Activated CD4-positive, alpha-beta T cell treated with anti-CD3 and anti-CD28 coated beads, Interleukin-2, amount 50 U/mL, for 1 hour (primary cell): Measurements from ENCODE around the gene PSMC3IP.
A peak's percentile ranks its signal among the peaks of the same experiment; 100 is the strongest.
"Not testable (repeated sequence)": the region's sequence is repeated elsewhere in the genome, so short reads cannot be mapped to it uniquely, and the experiment has no call there.

Source experiments
- DNase-seq: peaks from one replicate; pipeline ENCODE4 v3.0.0-alpha.2; 2020

The PSMC3IP gene

GRCh38 chr17:42559075-42559474 is 18.5 kb downstream of the PSMC3IP start:
- DNase-seq = no peak

DNA sequence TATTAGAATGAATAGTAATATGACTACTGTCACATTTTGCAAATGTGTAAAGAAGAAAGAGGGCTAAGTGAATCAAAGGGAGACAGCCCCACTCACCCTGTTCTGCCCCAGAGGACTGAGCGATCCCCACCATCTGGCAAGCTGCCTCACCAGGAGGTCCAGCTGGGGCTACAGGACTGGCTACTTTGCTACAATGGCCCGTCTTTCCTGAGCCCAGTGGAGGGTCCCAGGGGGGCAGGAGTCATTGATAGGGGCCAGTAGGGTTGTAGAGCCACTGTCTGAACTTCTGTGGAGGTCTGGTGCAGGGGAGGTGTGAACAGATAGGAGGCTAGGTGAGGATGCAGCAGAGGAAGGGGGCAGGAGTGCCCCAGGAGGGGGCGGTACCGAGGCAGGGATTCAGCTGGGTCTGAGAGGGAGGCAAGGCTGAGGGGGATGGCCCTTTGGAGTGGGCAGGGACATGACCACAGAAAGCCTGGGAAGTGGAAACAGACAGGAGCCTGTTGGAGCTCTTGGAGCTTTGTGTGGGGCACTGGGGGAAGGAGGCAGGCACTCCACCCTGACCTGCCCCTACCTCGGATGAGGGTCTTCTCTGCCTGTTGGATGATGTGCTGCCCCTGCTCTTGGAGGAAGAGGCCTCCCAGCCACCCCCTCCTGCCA is 21.4 kb downstream of the PSMC3IP start:
- DNase-seq = not testable (repeated sequence)

DNA sequence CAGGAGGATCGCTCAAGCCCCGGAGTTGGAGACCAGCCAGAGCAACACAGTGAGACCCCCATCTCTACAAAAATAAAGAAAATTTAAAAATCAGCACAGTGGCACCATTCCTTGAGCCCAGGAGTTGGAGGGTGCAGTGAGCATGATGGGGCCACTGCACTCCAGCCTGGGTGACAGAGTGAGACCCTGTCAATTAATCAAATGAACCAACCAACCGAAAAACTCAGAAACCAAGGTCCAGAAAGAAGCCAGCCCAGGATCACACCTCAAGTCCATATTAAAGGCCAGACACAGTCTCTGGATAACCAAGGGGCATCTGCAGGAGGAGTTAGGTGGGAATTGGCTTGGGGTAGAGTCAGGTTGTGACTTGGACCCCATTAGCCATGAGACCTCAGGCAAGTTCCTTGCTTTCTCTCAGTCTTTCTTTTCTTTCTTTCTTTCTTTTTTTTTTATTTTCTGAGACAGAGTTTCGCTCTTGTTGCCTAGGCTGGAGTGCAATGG is 22.4 kb downstream of the PSMC3IP start:
- no peak for DNase-seq

- DNase-seq = peak; percentile 59
These were observed 23.0 kb downstream of the PSMC3IP start for GRCh38 chr17:42554250-42555121.

DNA sequence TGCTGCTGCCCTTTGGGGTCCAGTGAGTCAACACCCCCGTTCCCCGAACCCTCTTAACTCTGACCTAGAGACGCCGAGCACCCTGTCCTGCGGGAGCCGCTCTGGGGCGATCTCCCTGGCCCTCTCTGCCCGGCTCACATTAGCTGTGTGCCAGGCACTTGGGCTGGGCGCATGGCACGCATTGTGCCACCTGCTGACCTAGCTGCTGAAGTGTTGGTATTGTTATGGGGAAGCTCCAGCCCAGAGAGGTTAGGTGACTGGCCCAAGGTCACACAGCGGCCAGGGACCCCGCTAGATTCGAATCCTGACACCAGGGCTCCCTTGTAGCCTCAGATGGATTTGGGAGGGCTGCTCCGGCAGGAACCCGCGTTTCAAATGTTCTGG is 23.7 kb downstream of the PSMC3IP start:
- no peak for DNase-seq

DNA sequence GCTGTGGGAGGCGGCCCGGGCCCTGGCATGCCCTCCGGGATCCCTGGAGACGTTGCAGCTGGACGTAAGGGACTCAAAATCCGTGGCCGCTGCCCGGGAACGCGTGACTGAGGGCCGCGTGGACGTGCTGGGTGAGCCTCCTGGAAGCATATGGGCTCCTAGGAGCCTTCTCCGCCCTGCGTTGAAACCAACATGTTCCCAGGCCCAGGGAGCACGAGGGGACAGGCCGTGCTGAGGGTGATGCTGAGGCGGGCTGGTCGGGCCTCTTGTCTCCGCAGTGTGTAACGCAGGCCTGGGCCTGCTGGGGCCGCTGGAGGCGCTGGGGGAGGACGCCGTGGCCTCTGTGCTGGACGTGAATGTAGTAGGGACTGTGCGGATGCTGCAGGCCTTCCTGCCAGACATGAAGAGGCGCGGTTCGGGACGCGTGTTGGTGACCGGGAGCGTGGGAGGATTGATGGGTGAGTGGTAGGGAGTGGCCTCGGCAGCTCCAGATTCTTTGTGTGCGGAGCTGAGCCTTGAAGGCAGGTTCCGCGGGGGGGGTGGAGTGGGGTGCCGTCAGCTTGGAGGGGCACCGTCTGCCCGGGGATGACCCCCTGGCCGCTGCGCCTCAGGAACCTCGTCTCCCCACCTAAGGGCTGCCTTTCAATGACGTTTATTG is 24.2 kb downstream of the PSMC3IP start:
- DNase-seq = no peak

GRCh38 chr17:42552736-42553135 is 24.8 kb downstream of the PSMC3IP start, which contains the start of gene HSD17B1:
Gene HSD17B1 (plus strand): TSS chr17:42552923. CDS start chr17:42552934, 11 bp downstream.
- not testable (repeated sequence) for DNase-seq

- DNase-seq = no peak
These were observed 28.4 kb downstream of the PSMC3IP start for GRCh38 chr17:42548993-42549755.

GRCh38 chr17:42548070-42548837 is 29.3 kb downstream of the PSMC3IP start:
- peak; percentile 81 for DNase-seq

GRCh38 chr17:42547698-42548069 is 29.8 kb downstream of the PSMC3IP start:
- no peak for DNase-seq

- no peak for DNase-seq
These were observed 30.5 kb downstream of the PSMC3IP start for GRCh38 chr17:42547001-42547461.

GRCh38 chr17:42545755-42546505 is 31.6 kb downstream of the PSMC3IP start:
- not testable (repeated sequence) for DNase-seq

DNA sequence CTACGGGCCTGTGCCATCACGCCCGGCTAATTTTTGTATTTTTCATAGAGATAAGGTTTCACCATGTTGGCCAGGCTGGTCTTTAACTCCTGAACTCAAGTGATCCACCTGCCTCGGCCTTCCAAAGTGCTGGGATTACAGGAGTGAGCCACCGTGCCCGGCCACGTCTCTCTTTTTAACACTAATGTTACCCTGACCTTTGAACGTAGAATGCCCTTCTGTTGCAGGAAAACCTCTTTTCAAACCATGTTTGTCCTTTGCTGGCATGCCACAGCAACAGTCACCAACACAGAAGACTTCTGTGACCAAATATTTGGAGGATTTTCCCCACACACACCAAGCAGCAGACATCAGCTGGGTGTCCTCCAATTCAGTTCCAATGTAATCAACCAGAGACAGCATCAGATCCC is 32.6 kb downstream of the PSMC3IP start:
- DNase-seq = no peak

DNA sequence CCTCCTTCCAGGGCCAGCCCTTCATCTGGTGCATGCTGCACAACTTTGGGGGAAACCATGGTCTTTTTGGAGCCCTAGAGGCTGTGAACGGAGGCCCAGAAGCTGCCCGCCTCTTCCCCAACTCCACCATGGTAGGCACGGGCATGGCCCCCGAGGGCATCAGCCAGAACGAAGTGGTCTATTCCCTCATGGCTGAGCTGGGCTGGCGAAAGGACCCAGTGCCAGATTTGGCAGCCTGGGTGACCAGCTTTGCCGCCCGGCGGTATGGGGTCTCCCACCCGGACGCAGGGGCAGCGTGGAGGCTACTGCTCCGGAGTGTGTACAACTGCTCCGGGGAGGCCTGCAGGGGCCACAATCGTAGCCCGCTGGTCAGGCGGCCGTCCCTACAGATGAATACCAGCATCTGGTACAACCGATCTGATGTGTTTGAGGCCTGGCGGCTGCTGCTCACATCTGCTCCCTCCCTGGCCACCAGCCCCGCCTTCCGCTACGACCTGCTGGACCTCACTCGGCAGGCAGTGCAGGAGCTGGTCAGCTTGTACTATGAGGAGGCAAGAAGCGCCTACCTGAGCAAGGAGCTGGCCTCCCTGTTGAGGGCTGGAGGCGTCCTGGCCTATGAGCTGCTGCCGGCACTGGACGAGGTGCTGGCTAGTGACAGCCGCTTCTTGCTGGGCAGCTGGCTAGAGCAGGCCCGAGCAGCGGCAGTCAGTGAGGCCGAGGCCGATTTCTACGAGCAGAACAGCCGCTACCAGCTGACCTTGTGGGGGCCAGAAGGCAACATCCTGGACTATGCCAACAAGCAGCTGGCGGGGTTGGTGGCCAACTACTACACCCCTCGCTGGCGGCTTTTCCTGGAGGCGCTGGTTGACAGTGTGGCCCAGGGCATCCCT is 34.1 kb downstream of the PSMC3IP start:
- DNase-seq = no peak

GRCh38 chr17:42541041-42541833 is 36.3 kb downstream of the PSMC3IP start:
- DNase-seq = no peak

DNA sequence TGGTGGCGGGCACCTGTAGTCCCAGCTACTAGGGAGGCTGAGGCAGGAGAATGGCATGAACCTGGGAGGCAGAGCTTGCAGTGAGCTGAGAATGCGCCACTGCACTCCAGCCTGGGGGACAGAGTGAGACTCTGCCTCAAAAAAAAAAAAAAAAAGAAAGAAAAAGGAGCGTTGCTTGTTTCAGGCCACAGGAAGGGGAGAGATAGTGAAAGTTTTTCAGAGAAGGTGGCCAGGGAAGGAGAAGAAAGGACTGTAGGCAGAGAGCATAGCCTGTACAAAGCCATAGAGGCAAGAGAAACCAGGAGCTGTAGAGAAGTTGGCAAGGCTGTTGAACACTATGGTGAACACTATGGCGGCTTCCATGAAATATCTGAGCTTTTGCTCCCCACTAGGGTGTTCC is 37.0 kb downstream of the PSMC3IP start:
- DNase-seq = not testable (repeated sequence)

DNA sequence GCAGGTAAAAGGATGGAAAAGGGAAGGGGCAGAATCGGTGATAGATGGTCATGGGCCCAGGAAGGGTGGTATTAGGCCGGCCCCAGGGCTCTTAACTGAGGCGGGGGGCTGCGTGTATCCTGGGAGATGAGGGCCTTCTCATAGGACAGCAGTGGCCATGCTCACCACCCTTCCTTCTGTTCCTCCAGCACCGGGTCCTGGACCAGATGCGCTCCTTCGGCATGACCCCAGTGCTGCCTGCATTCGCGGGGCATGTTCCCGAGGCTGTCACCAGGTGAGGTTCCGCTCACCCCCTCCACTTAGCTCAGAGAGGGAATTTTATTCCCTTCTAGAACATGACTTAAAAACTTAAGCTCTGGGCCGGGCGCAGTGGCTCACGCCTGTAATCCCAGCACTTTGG is 39.0 kb downstream of the PSMC3IP start:
- DNase-seq = no peak

DNA sequence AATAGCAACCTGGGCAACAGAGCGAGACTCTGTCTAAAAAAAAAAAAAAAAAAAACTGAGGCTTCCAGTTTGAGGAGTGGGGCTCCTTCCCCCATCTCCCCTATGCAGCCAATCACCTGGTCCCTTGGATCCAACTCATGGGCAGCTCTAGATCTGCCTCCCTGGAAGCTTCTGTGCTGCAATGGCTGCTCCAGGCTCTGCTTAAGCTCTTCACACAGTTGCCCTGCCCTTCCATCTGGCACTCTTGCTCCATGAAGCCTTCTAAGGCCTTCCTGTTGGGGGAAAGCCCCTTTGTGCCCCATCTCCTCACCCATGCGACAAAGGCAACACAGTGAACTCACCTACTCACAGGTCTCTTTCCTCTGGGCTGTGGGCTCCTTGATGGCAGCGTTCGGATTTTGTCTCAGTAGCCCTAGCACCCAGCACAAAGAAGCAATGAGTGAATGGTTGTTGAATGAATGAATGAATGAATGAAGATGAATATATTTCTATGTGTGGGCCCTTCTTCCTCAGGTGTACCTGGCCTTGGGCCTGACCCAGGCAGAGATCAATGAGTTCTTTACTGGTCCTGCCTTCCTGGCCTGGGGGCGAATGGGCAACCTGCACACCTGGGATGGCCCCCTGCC is 39.6 kb downstream of the PSMC3IP start:
- no peak for DNase-seq
